ENCODE measurements around the gene ING4.

ING4 gene

GRCh38 chr12:6635856-6636531 is 26.9 kb downstream of the ING4 start, which contains the start of gene LPAR5:
LPAR5 (minus strand) TSS chr12:6635959; CDS start chr12:6621248, 14,711 bp downstream.
- no peak for DNase-seq (ENCODE audit: low read depth, low spot score)

DNA sequence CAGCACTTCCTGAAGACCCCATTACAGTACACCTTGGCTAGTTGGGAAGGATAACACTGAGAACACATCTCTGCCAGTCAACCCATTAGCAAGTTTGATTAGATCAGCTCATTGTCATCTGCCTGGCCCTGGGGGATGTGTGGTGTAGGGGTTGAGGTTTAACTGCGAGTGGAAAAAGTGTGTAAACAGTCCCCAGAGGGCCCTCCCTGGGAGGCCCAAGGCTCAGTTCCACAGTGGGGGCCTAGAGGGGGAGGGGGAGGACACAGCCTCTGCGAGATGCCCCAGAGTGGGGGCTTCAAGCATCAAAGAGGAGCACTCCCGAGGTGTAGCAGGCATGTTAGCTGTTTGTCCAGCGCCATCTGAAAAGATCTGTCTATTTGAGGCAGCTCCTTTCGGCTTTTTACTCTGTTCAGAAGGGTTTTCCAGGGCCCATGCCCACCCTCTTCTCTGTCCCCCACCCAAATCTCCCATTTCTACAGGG is 27.5 kb downstream of the ING4 start:
- no peak for DNase-seq (ENCODE audit: low read depth, low spot score)

GRCh38 chr12:6632026-6632983 is 30.6 kb downstream of the ING4 start:
- DNase-seq (ENCODE audit: low read depth, low spot score): no peak

DNA sequence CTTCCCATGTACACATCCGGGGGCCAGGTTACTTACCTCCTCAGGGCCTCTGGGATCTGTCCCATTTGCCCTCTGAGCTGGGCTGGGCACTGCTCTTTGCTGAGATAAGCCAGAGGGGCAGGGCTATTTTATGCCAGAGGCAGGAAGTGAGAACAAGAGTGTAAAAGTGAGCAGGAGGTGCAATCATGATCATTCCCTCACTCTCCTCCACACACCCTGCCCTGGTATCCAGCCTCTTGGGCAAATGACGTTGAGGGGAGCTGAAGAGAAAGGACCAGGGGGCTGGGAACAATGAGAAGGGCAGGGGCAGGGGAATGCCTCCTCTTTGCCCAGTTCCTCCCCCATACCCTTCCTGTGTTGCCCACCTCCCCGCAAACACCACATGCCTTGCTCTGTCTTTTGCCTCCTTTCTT is 31.4 kb downstream of the ING4 start:
- no peak for DNase-seq (ENCODE audit: low read depth, low spot score)

GRCh38 chr12:6630736-6631135 is 32.2 kb downstream of the ING4 start:
- no peak for DNase-seq (ENCODE audit: low read depth, low spot score)

DNA sequence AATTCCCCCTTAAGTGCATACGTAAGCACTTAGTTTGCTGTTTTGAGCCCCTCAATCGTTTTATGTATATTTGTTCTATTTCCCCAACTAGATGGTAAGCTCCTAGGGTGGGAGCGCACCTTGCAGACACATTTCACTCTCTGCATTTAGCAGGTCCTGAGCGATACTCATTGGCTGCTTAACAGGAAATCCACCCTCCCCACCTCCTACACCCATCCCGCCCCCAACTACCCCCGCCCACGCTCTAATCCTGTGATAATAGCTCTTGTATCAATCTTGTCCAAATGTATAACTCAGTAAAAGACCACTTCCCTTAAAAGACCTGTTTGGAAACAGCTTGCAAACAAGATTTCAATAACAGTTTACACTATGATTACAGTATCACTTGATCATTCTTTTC is 35.3 kb downstream of the ING4 start:
- DNase-seq (ENCODE audit: low read depth, low spot score): no peak

- no peak for DNase-seq (ENCODE audit: low read depth, low spot score)
These were observed 36.1 kb downstream of the ING4 start for GRCh38 chr12:6626654-6627283.

DNA sequence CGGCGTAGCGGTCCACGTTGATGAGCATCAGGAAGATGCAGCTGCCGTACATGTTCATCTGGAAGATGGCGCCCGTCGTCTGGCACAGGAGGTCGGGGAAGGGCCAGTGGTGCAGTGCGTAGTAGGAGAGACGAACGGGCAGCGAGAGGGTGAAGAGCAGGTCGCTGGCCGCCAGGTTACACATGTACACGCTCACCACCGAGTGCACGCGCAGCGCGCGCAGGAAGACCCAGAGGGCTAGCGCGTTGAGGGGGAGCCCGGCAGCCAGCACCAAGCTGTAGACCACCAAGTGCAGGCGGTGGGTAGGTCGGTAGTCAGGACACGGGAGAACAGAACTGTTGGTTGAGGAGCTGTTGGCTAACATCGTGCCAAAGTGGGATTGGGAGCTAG is 42.0 kb downstream of the ING4 start:
- no peak for DNase-seq (ENCODE audit: low read depth, low spot score)

GRCh38 chr12:6620137-6620884 is 42.6 kb downstream of the ING4 start:
- DNase-seq (ENCODE audit: low read depth, low spot score): no peak

DNA sequence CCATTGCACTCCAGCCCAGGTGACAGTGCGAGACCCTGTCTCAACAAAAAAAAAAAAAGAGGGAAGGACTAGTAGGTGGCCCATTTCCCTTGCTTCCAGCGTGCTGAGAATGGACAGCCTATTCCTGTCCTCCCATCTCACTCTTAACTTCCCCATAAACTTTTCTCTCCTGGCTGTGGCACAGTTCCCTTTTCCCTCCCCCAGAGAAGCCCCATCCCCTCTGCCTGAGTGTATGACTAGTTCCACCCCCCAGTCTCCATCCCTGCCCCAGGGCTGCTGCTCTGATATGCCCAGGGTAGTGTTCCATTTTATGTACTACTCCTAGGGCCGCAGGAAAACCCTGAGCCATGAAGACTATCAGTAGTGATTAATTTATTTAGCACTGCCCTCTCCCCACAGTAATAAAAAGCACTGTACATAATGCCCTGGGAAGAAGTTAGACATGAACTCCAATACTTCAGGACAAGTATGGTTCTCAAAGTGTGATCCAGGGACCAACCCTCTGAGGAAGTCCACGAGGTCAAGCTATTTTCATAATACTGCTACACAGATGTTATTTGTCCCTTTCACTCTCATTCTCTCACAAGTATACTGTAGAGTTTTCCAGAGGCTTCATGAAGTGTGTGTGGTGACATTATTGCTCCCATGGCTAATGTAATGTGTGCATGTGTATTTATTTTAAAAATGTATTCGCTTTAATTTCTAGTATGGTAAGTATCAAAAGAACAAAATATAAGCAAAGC is 44.3 kb downstream of the ING4 start:
- no peak for DNase-seq (ENCODE audit: low read depth, low spot score)

- DNase-seq (ENCODE audit: low read depth, low spot score): no peak
These were observed 47.1 kb downstream of the ING4 start for GRCh38 chr12:6615802-6616201.

DNA sequence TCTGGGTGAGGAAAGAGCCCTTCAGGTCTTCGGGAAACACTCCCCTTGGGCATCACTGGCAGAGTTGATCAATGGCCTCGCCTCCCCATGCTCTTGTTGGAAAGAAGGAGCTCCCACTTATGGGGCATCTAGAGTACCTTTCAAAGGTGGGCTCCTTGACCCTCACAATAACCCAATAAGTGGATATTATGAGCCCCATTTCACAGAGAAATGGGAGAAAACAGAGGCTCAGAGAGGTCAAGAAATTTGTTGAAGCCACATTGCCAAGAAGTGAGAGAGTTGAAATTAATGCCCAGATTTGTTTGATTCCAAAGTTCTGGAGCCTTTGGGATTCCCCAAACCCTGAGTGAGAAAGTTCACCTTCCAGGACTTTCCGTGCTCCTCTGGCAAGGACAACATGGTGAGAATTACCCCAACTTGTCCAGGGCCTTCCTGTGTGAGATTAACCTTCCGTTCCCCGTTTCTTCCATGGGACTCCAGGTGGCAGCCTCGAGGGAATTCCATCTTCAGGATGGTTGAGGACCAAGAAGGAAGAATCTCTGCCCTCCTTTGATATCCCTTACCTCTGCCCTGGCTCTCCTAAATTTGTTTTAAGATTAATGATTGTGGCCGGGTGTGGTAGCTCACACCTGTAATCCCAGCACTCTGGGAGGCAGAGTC is 48.3 kb downstream of the ING4 start:
- DNase-seq (ENCODE audit: low read depth, low spot score): no peak

GRCh38 chr12:6613776-6614512 is 49.0 kb downstream of the ING4 start:
- DNase-seq (ENCODE audit: low read depth, low spot score): no peak

DNA sequence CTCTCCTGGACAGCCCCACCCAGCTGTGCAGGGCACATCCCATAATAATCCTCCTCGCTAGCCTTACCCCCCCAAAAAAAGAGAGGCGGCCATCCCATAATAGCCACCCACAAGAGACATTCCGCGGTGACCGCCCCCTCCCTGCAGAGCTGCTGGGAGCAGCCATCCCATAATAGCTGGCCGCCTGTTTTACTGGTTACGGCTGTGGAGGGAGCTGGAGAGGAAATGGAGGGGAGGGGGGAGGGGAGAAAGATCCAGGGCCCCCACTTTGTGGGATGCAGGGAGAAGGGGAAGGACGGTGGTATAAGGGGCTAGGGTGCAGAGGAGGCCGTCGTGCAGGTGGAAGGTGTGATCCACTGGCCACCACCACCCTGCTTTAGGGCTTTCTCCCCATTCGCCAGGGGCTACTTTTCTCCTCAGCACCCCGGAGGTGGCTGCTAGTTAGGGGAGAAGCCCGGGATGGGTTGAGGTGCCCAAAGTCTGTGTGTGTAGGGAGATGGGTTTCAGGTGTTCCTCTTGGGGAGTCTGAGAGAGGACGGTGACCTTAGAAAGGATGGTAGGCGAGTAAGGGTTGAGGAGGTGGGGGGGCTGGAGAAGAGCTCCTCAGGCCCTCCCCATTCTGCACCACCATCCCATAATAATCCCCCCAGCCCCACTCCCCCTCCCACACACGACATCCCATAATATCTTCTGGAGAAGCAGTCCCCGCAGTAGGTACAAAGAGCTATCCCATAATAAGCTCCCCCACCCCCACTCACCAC is 49.7 kb downstream of the ING4 start:
- no peak for DNase-seq (ENCODE audit: low read depth, low spot score)

GRCh38 chr12:6612652-6613014 is 50.3 kb downstream of the ING4 start:
- no peak for DNase-seq (ENCODE audit: low read depth, low spot score)

GRCh38 chr12:6612247-6612646 is 50.7 kb downstream of the ING4 start:
- DNase-seq (ENCODE audit: low read depth, low spot score): no peak

GRCh38 chr12:6608592-6609281 is 54.2 kb downstream of the ING4 start:
- no peak for DNase-seq (ENCODE audit: low read depth, low spot score)
